Fibroblast of the aortic adventitia (primary cell): ENCODE results near the gene CD164. TPM values are rescaled to one million over a fixed set of nuclear protein-coding genes. Genes with fewer than 3 reads are reported as not detected.
A peak's percentile ranks its signal among the peaks of the same experiment; 100 is the strongest.

ENCODE experiments used
- DNase-seq: peaks from one replicate; pipeline ENCODE4 v3.0.0-alpha.2; 2010; ENCODE audit warnings: low read depth
- H3K4me3 ChIP-seq: 2 replicates; pipeline ENCODE4 v1.5.1; 2011; ENCODE audit warnings: low read depth, mild to moderate bottlenecking, control low read depth, low read length, moderate library complexity
- CTCF ChIP-seq: IDR thresholded peaks from 2 replicates; pipeline ENCODE4 v1.5.1; 2011; ENCODE audit warnings: mild to moderate bottlenecking, low read length, control low read depth, inconsistent platforms; ENCODE audit not compliant: insufficient read depth
- total RNA-seq: library from RNA; depleted of rRNA; stranded (reverse); fragments of >200 nt; gene quantifications from 2 replicates; pipeline ENCODE4 v1.2.3, GENCODE V29; 2012; ENCODE audit warnings: low replicate concordance

CD164 gene
- total RNA-seq, result 177 and 287 TPM in 2 replicates

DNA sequence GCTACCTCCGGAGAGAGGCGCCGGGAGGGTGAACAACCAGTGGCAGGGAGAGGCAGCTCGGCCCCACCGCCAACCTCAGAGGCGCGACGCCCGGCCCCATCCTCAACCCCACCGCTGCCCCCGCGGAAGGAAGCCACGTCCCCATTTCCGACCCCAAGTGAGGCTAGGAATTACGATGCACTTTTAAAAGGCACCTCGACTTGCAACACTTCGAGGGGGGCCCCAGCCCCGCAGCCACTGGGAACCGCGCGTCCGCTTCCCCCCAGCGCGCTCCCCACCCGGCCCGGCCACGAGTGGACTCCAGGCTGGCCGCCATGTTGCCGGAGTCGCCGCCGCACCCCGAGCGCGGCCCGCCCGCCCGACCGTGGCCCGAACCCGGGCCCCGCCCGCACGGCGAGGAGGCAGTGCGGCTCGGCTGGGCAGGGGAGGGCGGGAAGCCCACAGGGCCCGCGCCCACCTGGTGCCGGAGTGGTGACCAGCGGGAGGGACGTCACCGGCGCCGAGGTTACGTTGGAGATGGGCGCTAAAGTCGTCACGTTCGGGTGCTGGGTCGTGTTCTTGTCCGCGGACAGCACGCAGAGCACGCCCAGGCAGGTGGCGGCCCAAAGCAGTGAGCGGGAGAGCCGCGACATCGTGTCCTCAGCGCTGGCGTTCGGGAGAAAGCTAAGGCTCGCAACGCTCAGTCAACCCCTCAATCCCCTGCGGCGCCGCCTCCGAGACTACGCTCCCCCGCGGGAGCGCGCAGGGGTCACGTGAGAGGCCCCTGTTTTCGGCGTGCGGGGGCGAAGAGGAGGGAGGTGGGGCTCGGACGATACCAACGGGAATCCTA, at the start of gene CD164:
Gene CD164, minus strand, starts transcription at position 721 of the 829 bp plus-strand sequence. Its CDS starts 89 bp downstream, at position 632.
- H3K4me3 ChIP-seq, result peak within 1 kb of the TSS; percentile 80
- peak; percentile 96 for DNase-seq
- no peak for TF ChIP-seq CTCF

DNA sequence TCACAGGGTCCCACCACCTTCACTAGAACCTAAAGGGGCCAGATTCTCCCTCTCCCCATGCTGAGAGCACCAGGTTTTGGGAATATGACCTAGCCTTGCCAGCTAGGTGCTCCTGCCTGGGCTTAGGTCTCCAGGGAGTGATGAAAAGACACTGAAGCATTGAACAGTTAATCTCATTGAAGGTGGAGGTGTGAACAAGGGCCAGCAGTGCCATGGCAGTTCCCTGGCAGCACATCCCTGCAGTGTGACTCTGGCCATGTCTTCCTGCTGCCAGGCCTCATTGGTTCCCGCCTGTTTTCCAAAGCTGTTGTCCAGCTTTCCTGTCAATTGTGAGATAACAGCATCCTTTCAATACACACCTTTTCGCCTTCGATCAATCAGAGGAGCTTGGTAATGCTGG, 47.2 kb upstream of the CD164 start:
- no peak overlapping the region for H3K4me3 ChIP-seq

GRCh38 chr6:109428889-109429477, 46.7 kb upstream of the CD164 start:
- DNase-seq, result peak; percentile 85
- H3K4me3 ChIP-seq, result no peak overlapping the region
- TF ChIP-seq CTCF, result no peak

More for the DNA sequence above, 47.2 kb upstream of the CD164 start:
- no peak for TF ChIP-seq CTCF
- DNase-seq, result no peak

GRCh38 chr6:109424946-109425345, 42.7 kb upstream of the CD164 start:
- peak; percentile 44 for DNase-seq
- no peak for TF ChIP-seq CTCF
- H3K4me3 ChIP-seq, result no peak overlapping the region

DNA sequence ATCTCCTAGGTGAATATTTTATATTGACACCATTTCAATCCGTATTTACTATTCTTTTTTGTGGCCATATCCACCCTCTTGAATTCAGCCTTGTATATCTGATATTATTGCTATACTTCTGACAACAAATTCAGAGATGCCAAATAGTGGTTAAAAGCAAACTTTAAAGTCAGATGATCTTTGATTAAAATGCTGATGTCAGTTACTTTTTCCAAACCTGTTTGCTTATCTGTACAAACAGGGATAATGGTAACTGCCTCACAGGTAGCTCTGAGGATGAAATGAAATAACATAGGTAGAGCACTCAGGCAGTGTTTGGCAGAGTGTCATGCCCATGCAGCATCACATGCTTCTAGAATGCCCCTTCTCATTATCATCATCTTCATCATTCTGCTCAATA, 38.9 kb upstream of the CD164 start:
- H3K4me3 ChIP-seq, result no peak overlapping the region
- no peak for TF ChIP-seq CTCF
- DNase-seq, result no peak

DNA sequence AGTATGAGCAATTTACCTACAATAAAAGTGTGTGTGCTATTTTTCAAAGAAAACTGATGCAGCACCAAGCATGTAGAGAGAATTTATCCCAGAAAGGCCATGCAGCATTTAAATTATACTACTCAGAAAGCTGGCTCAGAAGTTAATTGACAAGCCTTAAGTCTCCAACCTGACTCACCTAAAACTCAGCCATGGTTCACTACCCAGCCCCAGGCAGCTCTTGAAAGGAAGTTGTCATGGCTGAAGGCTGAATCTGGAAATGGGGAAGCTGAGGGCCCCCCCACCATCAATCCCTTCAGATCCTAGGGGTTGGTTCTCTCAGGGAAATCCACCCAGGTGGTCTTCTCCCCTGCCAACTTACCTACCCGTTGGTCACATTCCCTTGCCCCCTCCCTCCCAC, 38.5 kb upstream of the CD164 start:
- no peak overlapping the region for H3K4me3 ChIP-seq
- TF ChIP-seq CTCF, result no peak
- DNase-seq, result no peak
